H9 (cell line): ENCODE results near the gene ASB12. TPM values are rescaled to one million over a fixed set of nuclear protein-coding genes. Genes with fewer than 3 reads are reported as not detected.

Experiments used
- DNase-seq: peaks from one replicate; pipeline ENCODE4 v3.0.0-alpha.2; 2017
- H2AFZ ChIP-seq: one replicate; pipeline ENCODE4 v1.6.1; 2013; ENCODE audit warnings: mild to moderate bottlenecking, low read length, control low read depth, moderate library complexity
- H2AK5ac ChIP-seq: 2 replicates; pipeline ENCODE4 v1.6.1; 2013; ENCODE audit warnings: low read length, control low read depth, mixed read lengths; ENCODE audit not compliant: insufficient read length
- H2BK120ac ChIP-seq: one replicate; pipeline ENCODE4 v1.6.1; 2013; ENCODE audit warnings: low read depth, mild to moderate bottlenecking, low read length, control low read depth, inconsistent platforms; ENCODE audit not compliant: poor library complexity, severe bottlenecking
- H2BK12ac ChIP-seq: 2 replicates; pipeline ENCODE4 v1.6.1; 2013; ENCODE audit warnings: low read length, control low read depth, mixed read lengths, low read depth; ENCODE audit not compliant: insufficient read length
- H2BK15ac ChIP-seq: 2 replicates; pipeline ENCODE4 v1.6.1; 2013; ENCODE audit warnings: low read depth, low read length, control low read depth
- H2BK20ac ChIP-seq: one replicate; pipeline ENCODE4 v1.6.1; 2013; ENCODE audit warnings: low read depth, mild to moderate bottlenecking, low read length, control low read depth, inconsistent platforms; ENCODE audit not compliant: poor library complexity, severe bottlenecking
- H2BK5ac ChIP-seq: 2 replicates; pipeline ENCODE4 v1.6.1; 2013; ENCODE audit warnings: low read length, control low read depth, mixed read lengths; ENCODE audit not compliant: insufficient read length
- H3K14ac ChIP-seq: 2 replicates; pipeline ENCODE4 v1.6.1; 2013; ENCODE audit warnings: low read length, control low read depth; ENCODE audit not compliant: insufficient read depth
- H3K18ac ChIP-seq: 2 replicates; pipeline ENCODE4 v1.6.1; 2013; ENCODE audit warnings: low read depth, mild to moderate bottlenecking, mixed read lengths, low read length, control low read depth; ENCODE audit not compliant: insufficient read length
- H3K23ac ChIP-seq: 2 replicates; pipeline ENCODE4 v1.6.1; 2013; ENCODE audit warnings: low read length, control low read depth, mixed read lengths, low read depth; ENCODE audit not compliant: insufficient read length
- H3K23me2 ChIP-seq: 2 replicates; pipeline ENCODE4 v1.6.1; 2013; ENCODE audit warnings: low read depth, mild to moderate bottlenecking, mixed read lengths, low read length, control low read depth; ENCODE audit not compliant: insufficient read length, poor library complexity, severe bottlenecking
- H3K27ac ChIP-seq: 2 replicates; pipeline ENCODE4 v1.5.1; 2013; ENCODE audit warnings: low read length, control low read depth, mixed read lengths, low read depth; ENCODE audit not compliant: insufficient read length
- H3K27me3 ChIP-seq: 2 replicates; pipeline ENCODE4 v1.6.1; 2013; ENCODE audit warnings: low read length, control low read depth, inconsistent platforms; ENCODE audit not compliant: insufficient read depth
- H3K4ac ChIP-seq: 2 replicates; pipeline ENCODE4 v1.6.1; 2013; ENCODE audit warnings: low read depth, mild to moderate bottlenecking, control low read depth, inconsistent platforms, low read length, moderate library complexity
- H3K4me1 ChIP-seq: 2 replicates; pipeline ENCODE4 v1.6.1; 2013; ENCODE audit warnings: low read length, control low read depth, inconsistent platforms; ENCODE audit not compliant: insufficient read depth
- H3K4me2 ChIP-seq: 2 replicates; pipeline ENCODE4 v1.6.1; 2013; ENCODE audit warnings: low read length, control low read depth, mixed read lengths; ENCODE audit not compliant: insufficient read length, insufficient read depth
- H3K56ac ChIP-seq: 2 replicates; pipeline ENCODE4 v1.6.1; 2013; ENCODE audit warnings: low read depth, mild to moderate bottlenecking, mixed read lengths, low read length, control low read depth; ENCODE audit not compliant: insufficient read length
- H3K79me1 ChIP-seq: 2 replicates; pipeline ENCODE4 v1.6.1; 2013; ENCODE audit warnings: low read depth, mild to moderate bottlenecking, moderate library complexity, low read length, control low read depth, inconsistent platforms; ENCODE audit not compliant: insufficient read depth, poor library complexity, severe bottlenecking
- H3K79me2 ChIP-seq: 2 replicates; pipeline ENCODE4 v1.6.1; 2013; ENCODE audit warnings: low read length, control low read depth, inconsistent platforms; ENCODE audit not compliant: insufficient read depth
- H3K9ac ChIP-seq: 2 replicates; pipeline ENCODE4 v1.6.1; 2013; ENCODE audit warnings: low read length, control low read depth, mixed read lengths; ENCODE audit not compliant: insufficient read length; ENCODE audit errors: extremely low read depth
- H3K9me3 ChIP-seq: one replicate; pipeline ENCODE4 v1.6.1; 2013; ENCODE audit warnings: low read depth, low read length, inconsistent platforms; ENCODE audit not compliant: control insufficient read depth
- H3T11ph ChIP-seq: one replicate; pipeline ENCODE4 v1.6.1; 2013; ENCODE audit warnings: mild to moderate bottlenecking, low read length, control low read depth, inconsistent platforms
- H4K20me1 ChIP-seq: one replicate; pipeline ENCODE4 v1.6.1; 2013; ENCODE audit not compliant: control insufficient read depth, insufficient read length, insufficient read depth
- H4K5ac ChIP-seq: 2 replicates; pipeline ENCODE4 v1.6.1; 2013; ENCODE audit warnings: low read depth, mild to moderate bottlenecking, mixed read lengths, low read length, control low read depth; ENCODE audit not compliant: insufficient read length
- H4K8ac ChIP-seq: replicated peaks from 2 replicates; pipeline ENCODE4 v1.6.1; 2013; ENCODE audit warnings: low read length, control low read depth, mixed read lengths, low read depth; ENCODE audit not compliant: insufficient read length
- H4K91ac ChIP-seq: 2 replicates; pipeline ENCODE4 v1.6.1; 2013; ENCODE audit warnings: low read depth, mild to moderate bottlenecking, moderate library complexity, mixed read lengths, low read length, control low read depth; ENCODE audit not compliant: insufficient read length
- H3K27ac Mint-ChIP-seq, 3 experiments: 2 replicates in 2 of 3; 3 replicates in 1 of 3; pipeline ENCODE4 v1.8.0; 2020 to 2021; ENCODE audit warnings: mixed read lengths in 3 of 3, mild to moderate bottlenecking in 1 of 3, moderate library complexity in 1 of 3
- H3K27me3 Mint-ChIP-seq: 2 replicates; pipeline ENCODE4 v1.8.0; 2021; ENCODE audit warnings: low read depth, mild to moderate bottlenecking, moderate library complexity, mixed read lengths
- H3K36me3 Mint-ChIP-seq, 3 experiments: 2 replicates in 2 of 3; 3 replicates in 1 of 3; pipeline ENCODE4 v1.8.0; 2020 to 2021; ENCODE audit warnings: low read depth in 3 of 3, mixed read lengths in 3 of 3; ENCODE audit not compliant: insufficient read depth in 1 of 3
- H3K4me1 Mint-ChIP-seq, 2 experiments: 2 replicates each; pipeline ENCODE4 v1.8.0; 2020; ENCODE audit warnings: mixed read lengths in 2 of 2
- H3K4me3 Mint-ChIP-seq, 2 experiments: 2 replicates in 1 of 2; 3 replicates in 1 of 2; pipeline ENCODE4 v1.8.0; 2020 to 2021; ENCODE audit warnings: mild to moderate bottlenecking in 2 of 2, mixed read lengths in 2 of 2, moderate library complexity in 1 of 2
- H3K9me3 Mint-ChIP-seq, 2 experiments: 2 replicates in 1 of 2; 3 replicates in 1 of 2; pipeline ENCODE4 v1.8.0; 2020; ENCODE audit warnings: mild to moderate bottlenecking in 2 of 2, mixed read lengths in 2 of 2, moderate library complexity in 1 of 2
- WGBS: extraction: QIAGEN DNeasy Blood & Tissue Kit; methylation state at CpG from one replicate; pipeline ENCODE4 v1.1.7; 2013; ENCODE audit warnings: missing lambda C conversion rate, low lambda C conversion rate, mixed read lengths; ENCODE audit not compliant: insufficient read length; ENCODE audit errors: extremely low coverage; 5-methylcytosine and 5-hydroxymethylcytosine counted together
- total RNA-seq: library from RNA; stranded (reverse); gene quantifications from 2 replicates; pipeline ENCODE4 v1.2.1, GENCODE V29; 2021
- TF ChIP-seq, protein P1 (sequence below): fragments of 200-600 bp; sonication (generic); conservative IDR thresholded peaks from 3 replicates; pipeline ENCODE4 v1.8.0; 2021; ENCODE audit warnings: antibody characterized with exemption, mild to moderate bottlenecking

The ASB12 gene
- total RNA-seq, 1 experiment from 2014 or later, result 0.46 TPM

DNA sequence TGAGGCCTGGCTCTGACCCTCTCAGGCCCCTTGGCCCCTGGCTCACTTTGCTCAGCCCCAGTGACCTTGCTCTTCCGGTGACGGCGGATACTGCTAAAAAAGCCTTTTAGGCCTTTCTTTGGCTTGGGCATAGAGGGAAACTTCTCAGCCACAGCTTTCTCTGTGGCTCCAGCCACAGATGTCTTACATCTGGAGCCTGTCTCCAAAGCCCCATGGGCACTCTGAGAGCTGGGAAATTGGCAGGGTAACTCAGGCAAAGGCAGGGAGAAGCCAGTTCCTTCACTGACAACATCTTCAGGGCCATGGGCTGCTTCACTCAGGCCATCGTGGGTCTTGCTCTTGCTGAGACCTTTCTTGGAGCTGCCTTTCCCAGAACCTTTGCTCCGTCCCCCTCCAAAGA is 37.7 kb downstream of the ASB12 start:
- H3K14ac ChIP-seq, result no peak overlapping the region
- Mint-ChIP-seq H3K4me1 (peaks cover 12 to 14% of the 10 kb centered on the region in 2 experiments), H3K27ac (no peak overlapping the region), H3K27me3 (no peaks in the 10 kb centered on the region), H3K4me3 (no peak overlapping the region), H3K9me3 (peaks cover 75 to 76% of the 10 kb centered on the region in 2 experiments), H3K36me3 (peaks cover 22 to 30% (median 26%) of the 10 kb centered on the region in 3 experiments)
- H2BK12ac ChIP-seq, result no peak overlapping the region
- peaks cover 42% of the 10 kb centered on the region for H3K9me3 ChIP-seq
- H3T11ph ChIP-seq, result no peak overlapping the region
- no peak overlapping the region for H3K23ac ChIP-seq
- H3K18ac ChIP-seq, result no peak overlapping the region
- H2AK5ac ChIP-seq, result no peak overlapping the region
- H2AFZ ChIP-seq, result no peak overlapping the region
- H3K23me2 ChIP-seq, result no peaks in the 10 kb centered on the region
- H3K79me2 ChIP-seq, result no peaks in the 10 kb centered on the region
- no peak overlapping the region for H4K91ac ChIP-seq
- no peak overlapping the region for H3K4ac ChIP-seq
- no peak overlapping the region for H2BK120ac ChIP-seq
- WGBS, result no CpG with 5 or more reads among the region's 5 CpGs
- H3K27me3 ChIP-seq, result no peaks in the 10 kb centered on the region
- no peak overlapping the region for H3K9ac ChIP-seq
- TF ChIP-seq, protein P1, sequence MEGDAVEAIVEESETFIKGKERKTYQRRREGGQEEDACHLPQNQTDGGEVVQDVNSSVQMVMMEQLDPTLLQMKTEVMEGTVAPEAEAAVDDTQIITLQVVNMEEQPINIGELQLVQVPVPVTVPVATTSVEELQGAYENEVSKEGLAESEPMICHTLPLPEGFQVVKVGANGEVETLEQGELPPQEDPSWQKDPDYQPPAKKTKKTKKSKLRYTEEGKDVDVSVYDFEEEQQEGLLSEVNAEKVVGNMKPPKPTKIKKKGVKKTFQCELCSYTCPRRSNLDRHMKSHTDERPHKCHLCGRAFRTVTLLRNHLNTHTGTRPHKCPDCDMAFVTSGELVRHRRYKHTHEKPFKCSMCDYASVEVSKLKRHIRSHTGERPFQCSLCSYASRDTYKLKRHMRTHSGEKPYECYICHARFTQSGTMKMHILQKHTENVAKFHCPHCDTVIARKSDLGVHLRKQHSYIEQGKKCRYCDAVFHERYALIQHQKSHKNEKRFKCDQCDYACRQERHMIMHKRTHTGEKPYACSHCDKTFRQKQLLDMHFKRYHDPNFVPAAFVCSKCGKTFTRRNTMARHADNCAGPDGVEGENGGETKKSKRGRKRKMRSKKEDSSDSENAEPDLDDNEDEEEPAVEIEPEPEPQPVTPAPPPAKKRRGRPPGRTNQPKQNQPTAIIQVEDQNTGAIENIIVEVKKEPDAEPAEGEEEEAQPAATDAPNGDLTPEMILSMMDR, result no peak
- no peaks in the 10 kb centered on the region for H3K4me1 ChIP-seq
- H4K5ac ChIP-seq, result no peak overlapping the region
- H4K8ac ChIP-seq, result no peak overlapping the region
- H3K27ac ChIP-seq, result no peak overlapping the region
- H2BK5ac ChIP-seq, result no peak overlapping the region
- H2BK15ac ChIP-seq, result no peak overlapping the region
- no peaks in the 10 kb centered on the region for H4K20me1 ChIP-seq
- no peaks in the 10 kb centered on the region for H3K79me1 ChIP-seq
- no peak overlapping the region for H2BK20ac ChIP-seq
- no peak for DNase-seq
- no peak overlapping the region for H3K4me2 ChIP-seq
- no peak overlapping the region for H3K56ac ChIP-seq
